DMS79 treated with DMSO at 0.1 percent for 48 hours (cell line): ENCODE results near the gene TWSG1.
"Not testable (repeated sequence)": the region's sequence is repeated elsewhere in the genome, so short reads cannot be mapped to it uniquely, and the experiment has no call there.

Source experiments
- DNase-seq: peaks from one replicate; lab custom pipeline; 2025; lab: John Stamatoyannopoulos, UW

The TWSG1 gene

GRCh38 chr18:9335697-9336045 is 1.1 kb downstream of the TWSG1 start:
- DNase-seq = no peak

GRCh38 chr18:9336827-9337226 is 2.3 kb downstream of the TWSG1 start:
- DNase-seq = no peak

GRCh38 chr18:9337873-9338272 is 3.3 kb downstream of the TWSG1 start:
- no peak for DNase-seq

- DNase-seq = no peak
Measured at GRCh38 chr18:9340472-9340871, 5.9 kb downstream of the TWSG1 start.

GRCh38 chr18:9343577-9343976 is 9.0 kb downstream of the TWSG1 start:
- no peak for DNase-seq

GRCh38 chr18:9346775-9347174 is 12.2 kb downstream of the TWSG1 start:
- DNase-seq = no peak

GRCh38 chr18:9348079-9348671 is 13.6 kb downstream of the TWSG1 start:
- no peak for DNase-seq

GRCh38 chr18:9348766-9349165 is 14.2 kb downstream of the TWSG1 start:
- no peak for DNase-seq

- no peak for DNase-seq
Measured at GRCh38 chr18:9353596-9353995, 19.0 kb downstream of the TWSG1 start.

GRCh38 chr18:9354256-9354655 is 19.7 kb downstream of the TWSG1 start:
- no peak for DNase-seq

GRCh38 chr18:9356976-9357375 is 22.4 kb downstream of the TWSG1 start:
- DNase-seq = no peak

- no peak for DNase-seq
Measured at GRCh38 chr18:9359796-9360195, 25.2 kb downstream of the TWSG1 start.

GRCh38 chr18:9361191-9361590 is 26.6 kb downstream of the TWSG1 start:
- no peak for DNase-seq

- no peak for DNase-seq
Measured at GRCh38 chr18:9362869-9363268, 28.3 kb downstream of the TWSG1 start.

GRCh38 chr18:9364242-9364641 is 29.7 kb downstream of the TWSG1 start:
- no peak for DNase-seq

- no peak for DNase-seq
Measured at GRCh38 chr18:9365406-9365805, 30.8 kb downstream of the TWSG1 start.

- DNase-seq = no peak
Measured at GRCh38 chr18:9366126-9366714, 31.6 kb downstream of the TWSG1 start.

GRCh38 chr18:9373254-9373653 is 38.7 kb downstream of the TWSG1 start:
- DNase-seq = not testable (repeated sequence)

GRCh38 chr18:9379118-9379517 is 44.5 kb downstream of the TWSG1 start:
- no peak for DNase-seq

GRCh38 chr18:9380101-9380500 is 45.5 kb downstream of the TWSG1 start:
- DNase-seq = no peak

GRCh38 chr18:9380621-9381395 is 46.2 kb downstream of the TWSG1 start:
- DNase-seq = no peak

GRCh38 chr18:9386879-9387278 is 52.3 kb downstream of the TWSG1 start:
- DNase-seq = no peak

GRCh38 chr18:9387891-9388290 is 53.3 kb downstream of the TWSG1 start:
- DNase-seq = no peak

GRCh38 chr18:9389706-9390105 is 55.1 kb downstream of the TWSG1 start:
- no peak for DNase-seq
